ENCODE results near the gene ONECUT1. TPM values are rescaled to one million over a fixed set of nuclear protein-coding genes. Genes with fewer than 3 reads are reported as not detected.

The ONECUT1 gene
- total and polyA plus RNA-seq, 2 of the 8 experiments (the other 6 are each of a cell fraction or from before 2014, with no cell fraction given) = 0.65 to 6.4 TPM

- POLR2A ChIA-PET (ENCODE audit: partially characterized antibody) = no interaction called here
- H2AFZ ChIP-seq (ENCODE audit: low read length) = no peak overlapping the region
- FAIRE-seq (no peak), DNase-seq (ENCODE audit: low read depth in 1 of 2, low spot score in 2 of 2) (no peak)
- no peak overlapping the region for H3K4ac ChIP-seq (replicated peaks; ENCODE audit: insufficient read length, low read depth, low read length)
- H3K23ac ChIP-seq (ENCODE audit: insufficient read length) = no peak overlapping the region
- no peaks in the 10 kb centered on the region for H3K79me2 ChIP-seq (ENCODE audit: control insufficient read depth in 1 of 2, insufficient read depth in 2 of 2, low read length in 2 of 2)
- H4K8ac ChIP-seq (ENCODE audit: extremely low read depth, insufficient read depth, low read length) = no peak overlapping the region
- H3K79me1 ChIP-seq (ENCODE audit: low read depth, low read length) = no peaks in the 10 kb centered on the region
- 0 out of 4 replicates have a peak, but pooled peaks cover 0 to 3% of the 10 kb centered on the region in 2 experiments for H3K9me3 ChIP-seq (ENCODE audit: insufficient read depth in 2 of 2, low read depth in 1 of 2, low read length in 1 of 2)
- peaks cover 0 to 1% of the 10 kb centered on the region in 2 experiments for H4K20me1 ChIP-seq (replicated peaks in 1 of 2; ENCODE audit: control insufficient read depth in 1 of 2, insufficient read depth in 2 of 2, low read length in 2 of 2)
- no peak overlapping the region for H2AK5ac ChIP-seq (ENCODE audit: low read depth, low read length)
- no peak overlapping the region for H3K4me3 ChIP-seq (ENCODE audit: extremely low read depth in 1 of 4, insufficient read depth in 2 of 4, low read depth in 3 of 4, low read length in 4 of 4)
- CTCF ChIA-PET (ENCODE audit: partially characterized antibody) = no interaction called here
- no peak overlapping the region for H3K14ac ChIP-seq (ENCODE audit: insufficient read length)
- no peak overlapping the region for H4K5ac ChIP-seq (ENCODE audit: insufficient read length, low read depth, low read length)
- H3K18ac ChIP-seq (ENCODE audit: extremely low read depth, low read length) = no peak overlapping the region
- H3K23me2 ChIP-seq (ENCODE audit: low read depth, low read length) = peaks cover 3% of the 10 kb centered on the region; the same call in 1 of the 2 replicates
- H3K36me3 ChIP-seq (ENCODE audit: control insufficient read depth in 2 of 4, insufficient read depth in 4 of 4, low read length in 3 of 4) = no peaks in the 10 kb centered on the region
- no peak overlapping the region for H2BK5ac ChIP-seq (ENCODE audit: low read depth, low read length)
- no peak overlapping the region for H2BK15ac ChIP-seq (ENCODE audit: low read length)
- WGBS, 2 experiments (ENCODE audit: extremely low coverage in 1 of 2, insufficient coverage in 1 of 2, insufficient read length in 1 of 2, insufficient replicate concordance in 2 of 2, low coverage in 1 of 2, low lambda C conversion rate in 2 of 2, missing lambda C conversion rate in 1 of 2) = 69 to 100% methylated on average over 1 to 3 of the region's 3 CpGs
- TF ChIP-seq ZNF274 (IDR thresholded peaks at IDR 0.05; ENCODE audit: borderline replicate concordance, extremely low read depth, low read length) = no peak
- no peak for TF ChIP-seq SP4 (IDR thresholded peaks at IDR 0.05; ENCODE audit: low read length)
- no peak for TF ChIP-seq RAD21 (IDR thresholded peaks at IDR 0.05 in 1 of 2, conservative IDR thresholded peaks at IDR 0.05 in 1 of 2; ENCODE audit: low read depth in 2 of 2, low read length in 2 of 2)
- TF ChIP-seq CBX5 (IDR thresholded peaks at IDR 0.05; ENCODE audit: low read depth, low read length) = no peak
- no peak for TF ChIP-seq JUN (IDR thresholded peaks at IDR 0.05; ENCODE audit: low read depth, low read length)
- TF ChIP-seq RXRA (IDR thresholded peaks at IDR 0.05; ENCODE audit: insufficient read depth, low read depth, low read length) = no peak
- no peak for TF ChIP-seq SP1 (IDR thresholded peaks at IDR 0.05; ENCODE audit: low read depth, low read length)
- no peak for TF ChIP-seq KDM1A (IDR thresholded peaks at IDR 0.05; ENCODE audit: borderline replicate concordance, low read length)
- TF ChIP-seq SRF (IDR thresholded peaks at IDR 0.05; ENCODE audit: low read depth, low read length) = no peak
- H3K4me2 ChIP-seq (ENCODE audit: insufficient read depth in 1 of 2, low read depth in 2 of 2, low read length in 2 of 2) = no peak overlapping the region
- no peak overlapping the region for H2BK12ac ChIP-seq (ENCODE audit: low read depth, low read length)
- H3K27me3 ChIP-seq (replicated peaks in 1 of 4; ENCODE audit: control insufficient read depth in 3 of 4, extremely low read depth in 1 of 4, insufficient read depth in 3 of 4, low read length in 3 of 4) = no peaks in the 10 kb centered on the region
- H3K9ac ChIP-seq (replicated peaks in 1 of 4; ENCODE audit: extremely low read depth in 1 of 4, low read depth in 3 of 4, low read length in 3 of 4) = no peak overlapping the region
- no peak overlapping the region for H3K27ac ChIP-seq (ENCODE audit: low read depth, low read length)
- H3K4me1 ChIP-seq (replicated peaks in 1 of 4; ENCODE audit: control insufficient read depth in 3 of 4, insufficient read depth in 4 of 4, low read length in 3 of 4) = no peaks in the 10 kb centered on the region
- no peak overlapping the region for H2BK20ac ChIP-seq (ENCODE audit: low read length)
- no peak overlapping the region for H3K56ac ChIP-seq (replicated peaks; ENCODE audit: insufficient read length, low read depth, low read length)
- no peak overlapping the region for H4K91ac ChIP-seq (replicated peaks; ENCODE audit: insufficient read length, low read length)
- no peak overlapping the region for H2BK120ac ChIP-seq (replicated peaks; ENCODE audit: low read depth, low read length)
These were observed 44.2 kb upstream of the ONECUT1 start for GRCh38 chr15:52834379-52834778.
